HG02884 (cell line): ENCODE results near the gene DRD2.
A peak's percentile ranks its signal among the peaks of the same experiment; 100 is the strongest.

Source experiments
- ATAC-seq: cut with Tn5 transposase; IDR thresholded peaks from one replicate; pipeline ENCODE4 v1.9.1; 2021; ENCODE audit warnings: mild to moderate bottlenecking, moderate library complexity; ENCODE audit not compliant: unreplicated experiment

DRD2 gene

DNA sequence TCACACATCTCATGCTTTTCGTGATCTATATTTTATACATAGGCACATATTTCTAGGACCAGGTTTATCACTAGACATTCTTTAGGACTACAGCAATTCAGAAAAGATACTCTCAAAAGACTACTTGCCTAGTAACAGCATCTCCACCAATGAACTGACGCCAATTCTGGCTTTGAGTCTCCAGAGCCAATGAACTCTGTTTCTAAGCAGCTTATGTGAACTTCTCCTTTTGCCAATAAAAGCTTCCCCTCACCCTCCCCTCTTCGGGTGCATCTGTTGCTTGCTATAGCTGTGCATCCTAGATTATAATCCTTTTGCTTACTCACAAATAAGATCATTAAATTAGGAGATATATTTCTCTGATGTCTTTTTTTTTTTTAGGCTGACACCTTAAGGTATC, 99.0 kb downstream of the DRD2 start:
- peak; percentile 95 for ATAC-seq

DNA sequence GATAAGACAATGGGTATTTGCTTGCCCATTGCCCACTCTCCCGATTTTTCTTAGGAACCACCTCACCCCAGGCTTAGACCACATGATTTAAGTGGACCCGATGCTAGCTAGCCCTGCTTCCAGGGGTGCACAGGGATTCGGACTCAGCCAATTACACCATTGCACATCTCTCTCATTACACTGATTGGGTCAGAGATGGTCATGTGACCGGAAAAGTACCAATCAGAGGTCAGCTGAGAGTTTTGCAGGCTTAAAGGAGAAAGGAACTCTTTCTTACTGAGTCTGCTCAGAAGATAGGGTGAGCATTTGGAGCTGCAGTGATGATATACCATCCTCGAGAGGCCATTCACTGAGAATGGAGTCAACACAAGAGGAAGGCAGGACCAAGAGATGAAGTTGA, 99.8 kb downstream of the DRD2 start:
- ATAC-seq, result no peak

DNA sequence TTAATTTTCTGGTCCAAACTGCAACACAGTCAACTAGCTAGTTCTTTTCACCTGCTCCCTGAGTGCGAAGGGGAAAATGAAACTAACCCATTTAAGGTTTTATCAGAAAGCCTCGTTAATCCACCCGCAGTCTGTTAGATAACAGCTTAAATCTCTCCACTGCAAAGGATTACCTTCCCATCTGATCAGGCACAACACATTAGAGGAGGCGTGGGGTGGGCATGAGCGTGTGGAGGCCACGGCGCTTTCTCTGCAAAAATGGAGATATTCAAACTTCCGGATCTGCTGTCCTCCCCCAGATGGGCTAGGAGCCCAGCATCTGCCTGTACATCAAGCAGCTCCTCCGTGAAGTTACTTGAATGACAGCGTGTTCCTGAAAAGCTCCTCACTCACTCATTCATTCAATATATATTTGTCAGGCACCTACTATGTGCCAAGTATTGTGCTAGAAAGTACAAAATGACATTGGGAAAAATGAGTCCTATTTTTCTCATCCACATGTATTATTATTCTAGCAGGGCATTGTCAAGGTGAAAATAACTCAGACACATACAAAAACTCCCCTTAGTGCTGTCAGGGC, 101.1 kb downstream of the DRD2 start:
- no peak for ATAC-seq

DNA sequence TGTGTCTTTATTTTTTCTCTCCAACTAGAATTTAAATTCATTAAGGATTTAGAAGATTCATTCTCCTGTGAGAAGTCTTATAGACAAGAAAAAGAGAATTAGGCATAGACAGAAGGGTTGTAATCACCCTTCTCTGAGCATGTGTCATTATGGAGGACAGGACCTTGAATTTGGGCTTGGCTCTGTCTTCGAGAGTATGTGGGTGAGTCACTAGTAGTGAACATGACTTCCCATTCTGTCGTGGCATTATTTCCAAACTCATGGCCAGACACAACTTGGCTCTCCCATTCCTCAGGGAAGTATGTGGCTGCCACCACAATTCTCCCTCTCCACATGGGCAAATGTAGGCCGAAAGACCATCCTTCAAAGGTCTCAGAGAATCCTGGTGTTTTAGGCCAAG, 101.9 kb downstream of the DRD2 start:
- ATAC-seq, result no peak

DNA sequence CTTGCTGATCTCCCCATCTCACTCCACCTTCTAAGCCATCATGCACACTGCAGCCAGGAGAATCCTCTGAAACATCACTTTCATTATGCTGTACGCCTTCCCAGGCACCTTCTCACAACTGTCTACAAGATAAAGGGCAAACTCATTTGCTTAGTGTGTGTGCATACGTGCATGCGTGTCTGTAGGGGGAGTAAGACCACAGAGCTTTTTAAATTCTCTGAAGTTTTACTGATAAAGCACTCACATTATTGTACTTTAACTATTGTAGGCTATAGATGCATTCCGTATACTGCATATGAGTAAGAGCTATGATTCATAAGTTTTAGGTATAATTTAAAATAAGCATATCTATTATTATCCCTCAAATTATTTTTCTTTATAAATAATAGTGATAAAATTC, 102.9 kb downstream of the DRD2 start:
- no peak for ATAC-seq

DNA sequence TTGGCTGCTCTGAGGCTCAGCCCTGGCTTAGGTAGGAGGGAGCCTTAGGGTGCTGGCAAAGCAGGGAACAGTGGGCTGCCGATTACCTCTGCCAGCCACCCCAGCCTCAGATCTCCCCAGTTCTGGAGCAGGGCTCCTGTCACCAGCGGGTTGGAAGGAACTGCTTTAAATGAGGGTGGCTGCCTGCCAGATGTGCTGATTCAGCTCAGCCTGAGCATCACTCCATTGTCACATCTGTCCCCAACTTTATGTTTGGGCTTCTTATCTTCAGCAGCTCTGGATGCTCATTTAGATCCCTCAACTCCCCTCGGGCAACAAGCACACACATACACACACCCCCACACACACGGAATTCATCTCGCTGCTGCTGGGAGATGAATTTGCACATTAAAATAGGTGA, 104.6 kb downstream of the DRD2 start:
- ATAC-seq, result no peak

DNA sequence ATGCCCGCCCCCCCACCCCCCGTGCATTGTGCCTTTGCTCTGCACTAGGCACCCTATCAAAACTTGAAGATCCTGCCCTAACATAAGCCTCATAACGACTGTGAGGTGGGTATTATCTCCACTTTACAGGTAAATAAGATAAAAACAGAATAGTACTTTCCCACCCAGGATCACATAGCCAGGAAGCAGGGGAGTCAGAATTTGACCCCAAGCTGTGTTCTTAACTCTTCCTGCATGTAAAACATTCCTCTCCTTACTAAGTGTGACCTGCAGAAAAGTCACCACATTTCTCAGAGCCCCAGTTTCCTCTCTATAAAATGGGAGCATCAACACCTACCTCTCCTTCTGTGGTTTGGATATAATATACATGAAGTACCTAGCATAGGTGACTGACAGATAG, 105.8 kb downstream of the DRD2 start:
- no peak for ATAC-seq

DNA sequence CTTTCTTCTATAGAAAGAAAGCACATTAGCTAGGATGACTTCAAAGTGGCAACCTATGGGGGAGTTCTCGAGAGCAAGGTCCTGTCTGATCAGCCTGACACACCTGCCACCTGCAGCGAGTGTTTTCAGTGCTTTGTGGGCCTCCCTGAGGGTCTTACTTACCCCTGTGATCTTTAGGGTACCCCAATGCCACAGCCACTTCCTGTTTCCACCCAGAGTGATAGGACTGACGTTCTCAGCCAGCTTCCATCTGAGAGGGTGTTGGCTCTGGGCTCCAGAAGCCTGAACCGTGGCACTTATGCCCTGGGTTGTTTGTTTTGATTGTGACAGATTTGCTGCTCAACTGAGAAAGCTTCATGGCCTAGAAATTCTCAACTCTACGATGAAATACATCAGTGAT, 109.3 kb downstream of the DRD2 start:
- no peak for ATAC-seq

DNA sequence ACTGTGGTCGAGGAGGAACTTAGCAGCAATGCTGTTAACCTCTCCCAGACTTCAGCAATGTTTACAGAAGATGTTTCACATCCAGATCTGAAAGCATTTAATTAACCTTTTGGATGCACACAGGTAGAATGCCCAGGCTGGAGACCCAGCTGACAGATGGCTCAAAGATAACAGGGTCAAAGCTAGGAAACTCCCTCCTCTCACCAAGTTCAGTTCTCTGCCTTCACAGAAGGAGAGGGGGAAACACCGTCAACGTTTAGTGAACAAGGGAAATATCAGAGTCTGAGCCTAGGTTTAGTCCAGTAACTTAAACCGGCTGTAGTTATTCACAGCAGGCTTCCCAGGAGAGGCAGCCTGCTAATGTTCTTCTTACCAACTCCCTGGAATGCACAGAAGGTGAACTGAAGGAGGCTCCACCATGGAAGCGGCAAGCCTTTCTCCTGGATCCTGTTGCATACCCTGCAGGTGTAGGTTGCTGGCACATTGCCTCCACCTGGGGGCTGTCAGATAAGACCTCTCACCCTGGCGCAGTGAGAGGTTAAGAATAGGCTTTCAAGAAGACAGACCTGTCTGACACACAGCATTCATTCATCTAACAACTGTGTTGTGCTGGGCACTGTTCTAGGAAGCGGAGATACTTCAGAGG, 111.1 kb downstream of the DRD2 start:
- ATAC-seq, result no peak

DNA sequence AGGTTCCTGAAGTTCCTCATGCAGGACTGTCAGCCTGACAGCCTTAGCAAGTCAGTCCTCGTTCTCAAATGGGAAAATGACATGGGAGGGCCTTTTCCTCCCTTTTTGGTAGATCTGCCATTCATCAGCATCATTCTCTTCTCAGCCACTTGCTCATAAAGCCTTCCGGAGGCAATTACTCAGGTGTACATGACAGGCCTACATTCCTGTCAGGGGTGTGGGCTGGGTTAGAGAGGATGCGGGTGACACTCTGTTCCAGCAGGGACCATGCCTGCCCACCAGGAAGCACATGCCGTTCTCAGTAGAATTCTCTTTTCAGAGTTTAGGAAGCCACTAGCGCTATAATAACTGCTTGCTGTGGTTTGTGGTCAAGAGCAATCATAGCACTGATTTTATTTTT, 111.8 kb downstream of the DRD2 start:
- no peak for ATAC-seq
